WERI-Rb-1 (cell line): ENCODE results near the gene PHF10.

Source experiments
- DNase-seq: peaks from one replicate; pipeline ENCODE4 v3.0.0-alpha.2; 2020
- H3K27ac ChIP-seq: fragments of 250-450 bp; sonication (Bioruptor Pico); 2 replicates; pipeline ENCODE4 v1.5.1; 2020; ENCODE audit warnings: mild to moderate bottlenecking, moderate library complexity
- H3K27me3 ChIP-seq: fragments of 250-450 bp; sonication (Bioruptor Pico); 2 replicates; pipeline ENCODE4 v1.5.1; 2021; ENCODE audit warnings: mild to moderate bottlenecking, low read depth, moderate library complexity; ENCODE audit not compliant: insufficient read depth, severe bottlenecking
- H3K36me3 ChIP-seq: fragments of 250-450 bp; sonication (Bioruptor Pico); 2 replicates; pipeline ENCODE4 v1.5.1; 2020; ENCODE audit warnings: mild to moderate bottlenecking, moderate library complexity
- H3K4me3 ChIP-seq: 2 replicates; pipeline ENCODE4 v1.5.1; 2011; ENCODE audit warnings: low read depth, mild to moderate bottlenecking, control low read depth, low read length
- H3K9me3 ChIP-seq: fragments of 250-450 bp; sonication (Bioruptor Pico); 2 replicates; pipeline ENCODE4 v1.5.1; 2021; ENCODE audit warnings: mild to moderate bottlenecking, moderate library complexity; ENCODE audit not compliant: severe bottlenecking
- TF ChIP-seq, protein P1 (sequence below): IDR thresholded peaks from 2 replicates; pipeline ENCODE4 v1.5.1; 2011; ENCODE audit warnings: low read depth, mild to moderate bottlenecking, control low read depth, inconsistent platforms, low read length

The PHF10 gene

DNA sequence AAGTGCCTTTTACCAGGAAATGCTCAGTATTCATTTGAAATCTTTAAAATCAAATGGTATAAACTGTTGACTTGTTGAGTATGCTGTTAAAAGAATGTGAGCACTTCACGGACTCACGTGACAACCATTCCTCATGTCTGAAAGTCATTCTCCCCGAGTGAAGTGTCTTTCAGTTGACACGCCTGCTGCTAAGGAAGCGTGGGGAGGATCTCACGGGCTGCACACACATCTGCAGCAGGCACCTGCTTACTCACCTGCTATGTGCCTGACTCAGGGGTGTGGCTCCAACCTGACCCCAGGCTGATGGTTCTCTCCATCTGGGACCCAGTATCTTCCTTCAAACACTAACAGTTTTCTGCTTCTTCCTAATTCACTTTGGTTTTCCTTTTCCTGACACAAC is 55.2 kb downstream of the PHF10 start:
- Histone ChIP-seq H3K27me3 (no peaks in the 10 kb centered on the region), H3K36me3 (no peaks in the 10 kb centered on the region; the same call in none of the 2 replicates), H3K4me3 (no peak overlapping the region), H3K9me3 (no peaks in the 10 kb centered on the region), H3K27ac (no peak overlapping the region)
- no peak for DNase-seq
- TF ChIP-seq, protein P1, sequence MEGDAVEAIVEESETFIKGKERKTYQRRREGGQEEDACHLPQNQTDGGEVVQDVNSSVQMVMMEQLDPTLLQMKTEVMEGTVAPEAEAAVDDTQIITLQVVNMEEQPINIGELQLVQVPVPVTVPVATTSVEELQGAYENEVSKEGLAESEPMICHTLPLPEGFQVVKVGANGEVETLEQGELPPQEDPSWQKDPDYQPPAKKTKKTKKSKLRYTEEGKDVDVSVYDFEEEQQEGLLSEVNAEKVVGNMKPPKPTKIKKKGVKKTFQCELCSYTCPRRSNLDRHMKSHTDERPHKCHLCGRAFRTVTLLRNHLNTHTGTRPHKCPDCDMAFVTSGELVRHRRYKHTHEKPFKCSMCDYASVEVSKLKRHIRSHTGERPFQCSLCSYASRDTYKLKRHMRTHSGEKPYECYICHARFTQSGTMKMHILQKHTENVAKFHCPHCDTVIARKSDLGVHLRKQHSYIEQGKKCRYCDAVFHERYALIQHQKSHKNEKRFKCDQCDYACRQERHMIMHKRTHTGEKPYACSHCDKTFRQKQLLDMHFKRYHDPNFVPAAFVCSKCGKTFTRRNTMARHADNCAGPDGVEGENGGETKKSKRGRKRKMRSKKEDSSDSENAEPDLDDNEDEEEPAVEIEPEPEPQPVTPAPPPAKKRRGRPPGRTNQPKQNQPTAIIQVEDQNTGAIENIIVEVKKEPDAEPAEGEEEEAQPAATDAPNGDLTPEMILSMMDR = no peak

DNA sequence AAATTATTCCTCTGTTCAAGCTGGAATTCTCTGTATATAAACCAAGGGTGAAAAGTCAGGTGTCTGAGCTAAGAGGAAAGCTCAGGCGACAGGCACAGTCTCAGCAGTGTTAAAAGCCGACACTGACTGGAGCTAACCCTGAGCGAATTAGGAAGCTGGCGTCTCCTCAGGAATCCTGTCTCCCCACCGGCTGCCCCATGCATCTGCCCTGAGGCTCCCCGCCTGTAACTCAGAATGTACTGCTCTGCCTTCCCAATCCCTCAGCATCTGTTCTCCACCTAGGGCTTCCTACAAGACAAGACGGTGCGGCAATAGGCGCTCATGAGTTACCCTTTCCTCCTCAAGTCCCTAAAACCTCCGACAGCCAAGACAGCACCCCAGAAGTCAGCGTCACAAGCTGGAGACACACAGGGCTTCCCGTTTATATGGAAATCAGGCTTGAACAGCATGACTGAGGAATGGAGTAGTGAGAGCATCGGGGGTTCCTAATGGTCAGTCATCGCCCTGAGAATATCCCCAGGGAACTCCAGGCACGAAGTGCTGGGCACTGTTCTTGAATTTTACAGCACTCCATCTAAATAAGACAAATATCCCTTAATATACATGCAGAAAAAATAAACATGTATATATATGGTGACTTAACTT is 56.0 kb downstream of the PHF10 start:
- H3K36me3 ChIP-seq = no peaks in the 10 kb centered on the region; the same call in none of the 2 replicates

DNA sequence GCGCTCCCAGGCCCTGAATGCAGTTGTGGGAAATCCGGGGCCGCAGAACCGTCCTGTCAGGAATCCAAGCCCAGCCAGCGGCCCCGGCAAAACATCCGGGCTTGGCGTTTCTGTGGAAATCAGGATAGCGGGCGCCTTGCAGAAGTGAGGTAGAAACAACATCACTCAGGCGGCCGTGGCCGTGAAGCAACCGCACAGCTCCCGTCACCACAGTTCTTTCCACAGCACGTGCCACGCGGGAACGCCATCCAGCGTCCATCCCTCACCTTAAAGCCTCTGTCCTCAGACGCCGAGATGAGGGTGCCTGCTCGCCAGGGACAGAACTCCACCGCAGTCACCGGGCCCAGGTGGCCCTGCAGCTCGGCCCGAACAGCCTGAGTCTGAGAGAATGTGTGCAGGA is 56.6 kb downstream of the PHF10 start:
- Histone ChIP-seq H3K27ac (no peak overlapping the region), H3K9me3 (no peaks in the 10 kb centered on the region), H3K4me3 (no peak overlapping the region), H3K27me3 (no peaks in the 10 kb centered on the region), H3K36me3 (no peaks in the 10 kb centered on the region; the same call in none of the 2 replicates)
- DNase-seq = no peak
- TF ChIP-seq, protein P1 = no peak

More for the DNA sequence above, 56.0 kb downstream of the PHF10 start:
- TF ChIP-seq, protein P1 = no peak
- no peaks in the 10 kb centered on the region for H3K27me3 ChIP-seq
- DNase-seq = no peak
- no peak overlapping the region for H3K27ac ChIP-seq
- no peaks in the 10 kb centered on the region for H3K9me3 ChIP-seq
- no peak overlapping the region for H3K4me3 ChIP-seq

DNA sequence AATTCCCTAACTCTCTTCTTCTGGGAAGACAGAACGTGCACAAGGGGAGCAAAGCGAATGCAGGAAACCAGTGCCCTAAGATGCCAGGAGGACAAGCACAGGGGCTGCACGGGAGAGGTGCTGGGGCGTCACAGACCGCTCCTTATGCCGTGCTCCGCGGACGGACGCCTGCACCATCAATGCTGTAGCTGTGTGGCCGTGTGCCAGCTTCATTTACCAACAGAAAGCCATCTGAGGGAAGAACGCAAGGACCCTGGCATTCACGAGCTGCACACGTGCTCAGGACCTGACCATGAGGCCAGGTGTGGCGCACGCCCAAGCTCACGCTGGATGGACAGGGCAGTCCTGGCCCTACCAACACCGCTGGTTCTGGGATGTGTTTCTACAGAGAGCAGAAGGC is 57.9 kb downstream of the PHF10 start:
- TF ChIP-seq, protein P1 = no peak
- no peaks in the 10 kb centered on the region for H3K27me3 ChIP-seq
- no peaks in the 10 kb centered on the region; the same call in none of the 2 replicates for H3K36me3 ChIP-seq
- H3K4me3 ChIP-seq = no peak overlapping the region
- no peak overlapping the region for H3K27ac ChIP-seq
- no peaks in the 10 kb centered on the region for H3K9me3 ChIP-seq
- DNase-seq = no peak

DNA sequence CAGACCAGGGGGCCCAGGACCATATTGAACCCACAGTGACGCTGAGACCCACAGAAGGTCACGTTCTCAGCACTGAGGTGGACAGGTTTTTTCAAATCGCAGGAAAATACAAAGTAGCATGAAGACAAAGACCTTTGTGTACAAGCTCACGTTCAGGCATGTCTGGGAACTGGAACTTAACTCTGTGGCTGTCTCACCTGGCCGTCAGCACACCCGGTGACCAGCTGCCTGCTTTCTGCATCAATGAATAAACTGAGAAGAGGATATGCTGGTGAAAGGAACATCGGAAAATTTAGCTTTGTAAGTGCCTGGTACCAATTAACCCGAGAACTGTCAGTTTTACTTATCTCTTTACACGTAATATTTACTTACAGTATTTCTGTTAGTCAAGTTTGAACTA is 59.0 kb downstream of the PHF10 start:
- no peaks in the 10 kb centered on the region for H3K9me3 ChIP-seq
- no peak overlapping the region for H3K4me3 ChIP-seq
- no peaks in the 10 kb centered on the region; the same call in none of the 2 replicates for H3K36me3 ChIP-seq
- TF ChIP-seq, protein P1 = no peak
- no peak overlapping the region for H3K27ac ChIP-seq
- DNase-seq = no peak
- H3K27me3 ChIP-seq = no peaks in the 10 kb centered on the region

DNA sequence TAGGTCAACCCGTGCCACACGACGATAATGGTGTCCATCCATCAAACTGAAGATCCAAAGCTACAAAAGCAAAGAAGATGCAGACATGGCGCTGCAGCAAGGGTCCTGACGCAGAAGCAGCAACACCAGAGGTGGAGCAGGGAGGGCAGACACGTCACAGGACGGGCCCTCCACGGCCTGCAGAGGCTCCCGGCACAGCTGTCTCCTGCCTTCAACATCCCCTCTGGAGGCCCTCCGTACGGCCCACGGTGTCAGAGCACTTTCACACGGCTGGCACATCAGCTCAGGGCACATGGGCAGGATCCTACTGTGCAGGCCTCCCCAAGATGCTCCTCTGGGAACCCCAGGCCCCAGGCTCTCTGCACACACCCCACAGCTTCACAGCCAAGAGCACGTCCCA is 60.1 kb downstream of the PHF10 start:
- H3K36me3 ChIP-seq = no peaks in the 10 kb centered on the region; the same call in none of the 2 replicates

More for the DNA sequence above, 60.1 kb downstream of the PHF10 start:
- H3K27ac ChIP-seq = no peak overlapping the region
- H3K9me3 ChIP-seq = no peaks in the 10 kb centered on the region
- no peak overlapping the region for H3K4me3 ChIP-seq
- no peaks in the 10 kb centered on the region for H3K27me3 ChIP-seq
- TF ChIP-seq, protein P1 = no peak
- DNase-seq = no peak
